GM12878 (cell line): Measurements from ENCODE around the gene HLA-DQB1. TPM values are rescaled to one million over a fixed set of nuclear protein-coding genes. Genes with fewer than 3 reads are reported as not detected.

ENCODE experiments used
- ATF2 ChIP-seq: IDR thresholded peaks from 2 replicates; pipeline ENCODE4 v1.6.1; 2012; ENCODE audit warnings: low read length, inconsistent platforms
- BCLAF1 ChIP-seq: fragments of 450-650 bp; IDR thresholded peaks from 2 replicates; pipeline ENCODE4 v1.6.1; 2017; ENCODE audit warnings: antibody characterized with exemption, mild to moderate bottlenecking, moderate library complexity
- CREB1 ChIP-seq: IDR thresholded peaks from 2 replicates; pipeline ENCODE4 v1.6.1; 2012; ENCODE audit warnings: low read depth, mild to moderate bottlenecking, inconsistent platforms
- EGR1 ChIP-seq, 2 experiments: IDR thresholded peaks; 1 replicate in 1 of 2; 2 replicates in 1 of 2; pipeline ENCODE4 v1.6.1; 2011 to 2012; ENCODE audit warnings: low read depth in 2 of 2, low read length in 2 of 2, borderline replicate concordance in 1 of 2, mild to moderate bottlenecking in 1 of 2, moderate library complexity in 1 of 2
- FOXM1 ChIP-seq: IDR thresholded peaks from 2 replicates; pipeline ENCODE4 v1.6.1; 2012; ENCODE audit warnings: low read depth, mild to moderate bottlenecking, inconsistent platforms, low read length, moderate library complexity
- HDAC2 ChIP-seq: fragments of 200-600 bp; sonication (generic); IDR thresholded peaks from 2 replicates; pipeline ENCODE4 v1.6.1; 2017
- JUNB ChIP-seq: IDR thresholded peaks from 2 replicates; pipeline ENCODE4 v1.6.1; 2016; ENCODE audit warnings: antibody characterized with exemption, mild to moderate bottlenecking
- MYB ChIP-seq: fragments of 150-350 bp; IDR thresholded peaks from 2 replicates; pipeline ENCODE4 v1.6.1; 2014; ENCODE audit warnings: mild to moderate bottlenecking, low read depth, low read length, borderline replicate concordance
- NFXL1 ChIP-seq: fragments of 450-650 bp; IDR thresholded peaks from 2 replicates; pipeline ENCODE4 v1.6.1; 2017; ENCODE audit warnings: antibody characterized with exemption, mild to moderate bottlenecking, borderline replicate concordance
- NKRF ChIP-seq: fragments of 450-650 bp; conservative IDR thresholded peaks from 2 replicates; pipeline ENCODE4 v1.6.1; 2017; ENCODE audit warnings: mild to moderate bottlenecking, moderate library complexity
- NR2C2 ChIP-seq: IDR thresholded peaks from 2 replicates; pipeline ENCODE4 v1.6.1; 2011; ENCODE audit warnings: borderline replicate concordance, low read depth; ENCODE audit not compliant: control insufficient read depth, insufficient read length
- POU2F2 ChIP-seq: IDR thresholded peaks from 3 replicates; pipeline ENCODE4 v1.6.1; 2011; ENCODE audit warnings: low read depth, mild to moderate bottlenecking, low read length, borderline replicate concordance
- ZZZ3 ChIP-seq: IDR thresholded peaks from 2 replicates; pipeline ENCODE4 v1.6.1; 2011; ENCODE audit warnings: low read depth; ENCODE audit not compliant: control insufficient read depth, insufficient read length
- polyA plus RNA-seq, 11 experiments: library from polyadenylated mRNA; depleted of rRNA in 4 of 11; unstranded in 6 of 11; stranded (reverse) in 5 of 11; fragments of >200 nt; fragmentation: Nextera tagmentation in 4 of 11; fragmentation: Illumina TruSeq in 1 of 11; extraction: Ambion mirVana in 4 of 11; extraction: Trizol in 1 of 11; gene quantifications; 1 replicate in 1 of 11; 2 replicates in 10 of 11; pipeline versions ENCODE4 v1.2.1 to v1.2.3, GENCODE V29; 2011 to 2016; ENCODE audit warnings: inconsistent platforms in 2 of 11, missing spikeins in 2 of 11, low read depth in 1 of 11
- total RNA-seq, 4 experiments: library from RNA; depleted of rRNA in 3 of 4; stranded (reverse); fragments of >200 nt in 3 of 4; fragmentation: Illumina TruSeq in 1 of 4; extraction: Trizol in 1 of 4; gene quantifications; 2 replicates each; pipeline versions ENCODE4 v1.2.1 to v1.2.3, GENCODE V29; 2013 to 2021
- TF ChIP-seq, protein P1 (sequence below): fragments of 150-350 bp; IDR thresholded peaks from 2 replicates; pipeline ENCODE4 v1.6.1; 2016; ENCODE audit warnings: low read depth, low read length
- TF ChIP-seq, protein P2 (sequence below): IDR thresholded peaks from 2 replicates; pipeline ENCODE4 v1.6.1; 2011; ENCODE audit warnings: borderline replicate concordance, low read depth, mild to moderate bottlenecking, moderate library complexity, low read length; ENCODE audit not compliant: insufficient read depth, poor library complexity, severe bottlenecking

The HLA-DQB1 gene
- total and polyA plus RNA-seq, 10 of the 15 experiments (the other 5 are each of a cell fraction or from before 2014, with no cell fraction given) = 38.1 to 403 (median 91.4) TPM

GRCh38 chr6:32689531-32690501, 23.4 kb upstream of the HLA-DQB1 start (continued):
- TF ChIP-seq ATF2 (peak; percentile 84), CREB1 (peak; percentile 96), ZZZ3 (no peak), JUNB (peak; percentile 86), EGR1 (IDR thresholded peaks at IDR 0.05; ENCODE audit: borderline replicate concordance in 1 of 2, low read depth in 2 of 2, low read length in 2 of 2) (no peak), FOXM1 (peak; percentile 87), HDAC2 (no peak), NKRF (no peak), NFXL1 (no peak), MYB (no peak), POU2F2 (peak; percentile 64; the same call in 1 of the 3 replicates), NR2C2 (no peak), BCLAF1 (no peak)
- TF ChIP-seq, protein P1, sequence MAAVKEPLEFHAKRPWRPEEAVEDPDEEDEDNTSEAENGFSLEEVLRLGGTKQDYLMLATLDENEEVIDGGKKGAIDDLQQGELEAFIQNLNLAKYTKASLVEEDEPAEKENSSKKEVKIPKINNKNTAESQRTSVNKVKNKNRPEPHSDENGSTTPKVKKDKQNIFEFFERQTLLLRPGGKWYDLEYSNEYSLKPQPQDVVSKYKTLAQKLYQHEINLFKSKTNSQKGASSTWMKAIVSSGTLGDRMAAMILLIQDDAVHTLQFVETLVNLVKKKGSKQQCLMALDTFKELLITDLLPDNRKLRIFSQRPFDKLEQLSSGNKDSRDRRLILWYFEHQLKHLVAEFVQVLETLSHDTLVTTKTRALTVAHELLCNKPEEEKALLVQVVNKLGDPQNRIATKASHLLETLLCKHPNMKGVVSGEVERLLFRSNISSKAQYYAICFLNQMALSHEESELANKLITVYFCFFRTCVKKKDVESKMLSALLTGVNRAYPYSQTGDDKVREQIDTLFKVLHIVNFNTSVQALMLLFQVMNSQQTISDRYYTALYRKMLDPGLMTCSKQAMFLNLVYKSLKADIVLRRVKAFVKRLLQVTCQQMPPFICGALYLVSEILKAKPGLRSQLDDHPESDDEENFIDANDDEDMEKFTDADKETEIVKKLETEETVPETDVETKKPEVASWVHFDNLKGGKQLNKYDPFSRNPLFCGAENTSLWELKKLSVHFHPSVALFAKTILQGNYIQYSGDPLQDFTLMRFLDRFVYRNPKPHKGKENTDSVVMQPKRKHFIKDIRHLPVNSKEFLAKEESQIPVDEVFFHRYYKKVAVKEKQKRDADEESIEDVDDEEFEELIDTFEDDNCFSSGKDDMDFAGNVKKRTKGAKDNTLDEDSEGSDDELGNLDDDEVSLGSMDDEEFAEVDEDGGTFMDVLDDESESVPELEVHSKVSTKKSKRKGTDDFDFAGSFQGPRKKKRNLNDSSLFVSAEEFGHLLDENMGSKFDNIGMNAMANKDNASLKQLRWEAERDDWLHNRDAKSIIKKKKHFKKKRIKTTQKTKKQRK = no peak
- TF ChIP-seq, protein P2, sequence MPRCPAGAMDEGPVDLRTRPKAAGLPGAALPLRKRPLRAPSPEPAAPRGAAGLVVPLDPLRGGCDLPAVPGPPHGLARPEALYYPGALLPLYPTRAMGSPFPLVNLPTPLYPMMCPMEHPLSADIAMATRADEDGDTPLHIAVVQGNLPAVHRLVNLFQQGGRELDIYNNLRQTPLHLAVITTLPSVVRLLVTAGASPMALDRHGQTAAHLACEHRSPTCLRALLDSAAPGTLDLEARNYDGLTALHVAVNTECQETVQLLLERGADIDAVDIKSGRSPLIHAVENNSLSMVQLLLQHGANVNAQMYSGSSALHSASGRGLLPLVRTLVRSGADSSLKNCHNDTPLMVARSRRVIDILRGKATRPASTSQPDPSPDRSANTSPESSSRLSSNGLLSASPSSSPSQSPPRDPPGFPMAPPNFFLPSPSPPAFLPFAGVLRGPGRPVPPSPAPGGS = no peak
